ENCODE measurements around the gene PLEKHG2. TPM values are rescaled to one million over a fixed set of nuclear protein-coding genes. Genes with fewer than 3 reads are reported as not detected.

PLEKHG2 gene
- total RNA-seq, 1 donor from 2014 or later = 38.8 TPM

GRCh38 chr19:39406656-39407409 is 5.6 kb upstream of the PLEKHG2 start, which contains the start of gene ZFP36:
TSS of gene ZFP36 (plus strand) at chr19:39406847. CDS start at chr19:39406905, 58 bp downstream.
- DNase-seq (ENCODE audit: low spot score) = peak; percentile 95

- DNase-seq (ENCODE audit: low spot score) = peak; percentile 85
These were observed 5.1 kb upstream of the PLEKHG2 start for GRCh38 chr19:39407410-39407659.

GRCh38 chr19:39407660-39408391 is 4.6 kb upstream of the PLEKHG2 start:
- DNase-seq (ENCODE audit: low spot score) = peak; percentile 68

GRCh38 chr19:39408392-39409207 is 3.9 kb upstream of the PLEKHG2 start:
- DNase-seq (ENCODE audit: low spot score) = no peak

GRCh38 chr19:39409208-39410016 is 3.1 kb upstream of the PLEKHG2 start:
- peak; percentile 96 for DNase-seq (ENCODE audit: low spot score)

GRCh38 chr19:39410017-39410830 is 2.2 kb upstream of the PLEKHG2 start:
- DNase-seq (ENCODE audit: low spot score) = peak; percentile 88

GRCh38 chr19:39410831-39411080 is 1.7 kb upstream of the PLEKHG2 start:
- no peak for DNase-seq (ENCODE audit: low spot score)

GRCh38 chr19:39411081-39411831 is 1.2 kb upstream of the PLEKHG2 start:
- DNase-seq (ENCODE audit: low spot score) = peak; percentile 69

- peak; percentile 95 for DNase-seq (ENCODE audit: low spot score)
These were observed 703 bp upstream of the PLEKHG2 start for GRCh38 chr19:39411832-39412099.

GRCh38 chr19:39412867-39413271 is 400 bp downstream of the PLEKHG2 start:
- no peak for DNase-seq (ENCODE audit: low spot score)

- peak; percentile 75 for DNase-seq (ENCODE audit: low spot score)
These were observed 922 bp downstream of the PLEKHG2 start for GRCh38 chr19:39413272-39413910.

GRCh38 chr19:39413911-39414608 is 1.6 kb downstream of the PLEKHG2 start:
- DNase-seq (ENCODE audit: low spot score) = no peak

- DNase-seq (ENCODE audit: low spot score) = no peak
These were observed 2.9 kb downstream of the PLEKHG2 start for GRCh38 chr19:39415111-39416046.

- DNase-seq (ENCODE audit: low spot score) = no peak
These were observed 4.0 kb downstream of the PLEKHG2 start for GRCh38 chr19:39416152-39417120.

GRCh38 chr19:39417463-39418181 is 5.2 kb downstream of the PLEKHG2 start:
- no peak for DNase-seq (ENCODE audit: low spot score)

- DNase-seq (ENCODE audit: low spot score) = no peak
These were observed 6.5 kb downstream of the PLEKHG2 start for GRCh38 chr19:39419003-39419402.
